Bone marrow (tissue), 2 donors: ENCODE measurements around the gene PLAU.

Experiments used
- DNase-seq, 2 donors: peaks; one replicate each; lab custom pipeline; 2025; lab: John Stamatoyannopoulos, UW

PLAU gene

GRCh38 chr10:73910764-73911552 lies at the start of gene PLAU:
TSS of gene PLAU (plus strand) at chr10:73911132. CDS start at chr10:73911556, 424 bp downstream.
- DNase-seq: peak; percentile 50 to 68

GRCh38 chr10:73862011-73862410 lies 48.9 kb upstream of the PLAU start:
- no peak for DNase-seq

DNA sequence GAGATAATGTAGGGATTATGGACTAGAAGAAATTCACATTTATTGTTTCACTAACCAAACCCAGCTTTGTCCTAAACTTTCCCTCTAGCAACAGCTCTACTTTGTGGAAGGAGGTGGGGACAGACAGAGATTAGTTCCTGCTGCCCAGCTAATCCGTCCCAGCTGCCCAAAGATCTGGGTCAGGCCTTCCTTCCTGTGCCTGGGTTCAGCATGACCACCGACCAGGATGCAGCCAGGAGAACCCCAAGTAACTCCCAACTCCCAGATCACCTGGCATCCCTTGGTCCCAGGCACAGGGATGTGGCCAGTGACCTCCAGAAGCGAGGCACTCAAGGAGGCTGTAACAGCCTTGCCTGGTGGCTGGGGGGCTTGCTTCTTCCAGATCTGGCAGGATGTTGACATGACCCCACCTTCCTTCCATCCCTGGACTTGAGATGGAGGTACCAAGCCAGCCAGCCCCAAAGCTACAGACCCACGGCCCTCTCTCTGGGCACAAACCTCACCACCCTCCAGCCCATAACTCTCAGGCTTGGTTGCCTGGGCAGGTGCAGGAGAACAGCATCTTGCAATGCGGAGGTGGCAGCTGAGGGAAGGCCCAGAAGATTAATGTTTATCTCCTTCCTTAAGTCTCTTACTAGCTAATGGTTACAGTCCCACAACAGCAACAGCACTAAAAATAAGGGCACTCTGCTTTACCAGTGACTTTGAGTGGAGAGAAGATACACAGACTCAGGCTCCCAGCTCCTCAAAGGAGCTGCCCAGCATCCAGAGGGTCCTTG lies 47.7 kb upstream of the PLAU start:
- DNase-seq: no peak

DNA sequence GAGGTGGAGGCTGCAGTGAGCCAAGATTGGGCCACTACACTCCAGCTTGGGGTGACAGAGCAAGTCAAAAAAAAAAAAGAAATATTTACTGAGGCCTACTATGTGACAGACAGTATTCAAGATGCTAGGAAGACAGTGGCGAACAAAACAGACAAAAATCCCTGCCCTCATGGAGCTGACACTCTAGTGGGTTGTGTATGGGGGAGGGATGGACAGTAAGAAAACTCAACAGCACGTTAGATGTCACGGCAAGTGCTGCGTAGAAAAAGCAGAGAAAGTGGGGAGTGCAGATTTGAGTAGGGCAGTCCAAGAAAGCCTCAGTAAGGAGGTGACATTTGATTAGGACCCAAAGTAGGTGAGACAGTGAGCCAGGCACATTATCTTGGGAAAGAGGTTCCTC lies 46.7 kb upstream of the PLAU start:
- no peak for DNase-seq

GRCh38 chr10:73865107-73865458 lies 45.8 kb upstream of the PLAU start:
- no peak for DNase-seq

GRCh38 chr10:73865459-73866442 lies 45.2 kb upstream of the PLAU start:
- DNase-seq: peak; percentile 24 to 76

DNA sequence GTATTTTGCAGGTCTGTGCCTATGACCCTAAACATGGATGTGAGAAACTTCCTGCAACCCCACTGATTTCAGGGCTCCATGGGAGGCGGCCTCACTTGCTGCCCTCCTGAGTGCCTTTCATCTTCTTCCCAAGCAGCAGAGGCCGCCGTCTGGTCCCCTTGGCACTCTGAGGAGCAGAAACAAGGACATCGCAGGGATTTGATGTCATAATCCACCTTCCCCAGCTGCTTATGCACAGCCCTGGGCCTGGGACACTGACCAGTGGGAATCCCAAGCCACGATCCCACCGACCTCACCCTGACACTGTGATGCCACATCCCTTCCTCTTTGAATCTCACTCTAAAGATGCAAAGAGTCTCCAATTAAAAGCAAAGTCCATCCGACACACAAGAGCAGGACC lies 44.3 kb upstream of the PLAU start:
- DNase-seq: no peak

GRCh38 chr10:73867126-73867807 lies 43.7 kb upstream of the PLAU start:
- DNase-seq: no peak

GRCh38 chr10:73867871-73868631 lies 42.9 kb upstream of the PLAU start:
- DNase-seq: no peak

DNA sequence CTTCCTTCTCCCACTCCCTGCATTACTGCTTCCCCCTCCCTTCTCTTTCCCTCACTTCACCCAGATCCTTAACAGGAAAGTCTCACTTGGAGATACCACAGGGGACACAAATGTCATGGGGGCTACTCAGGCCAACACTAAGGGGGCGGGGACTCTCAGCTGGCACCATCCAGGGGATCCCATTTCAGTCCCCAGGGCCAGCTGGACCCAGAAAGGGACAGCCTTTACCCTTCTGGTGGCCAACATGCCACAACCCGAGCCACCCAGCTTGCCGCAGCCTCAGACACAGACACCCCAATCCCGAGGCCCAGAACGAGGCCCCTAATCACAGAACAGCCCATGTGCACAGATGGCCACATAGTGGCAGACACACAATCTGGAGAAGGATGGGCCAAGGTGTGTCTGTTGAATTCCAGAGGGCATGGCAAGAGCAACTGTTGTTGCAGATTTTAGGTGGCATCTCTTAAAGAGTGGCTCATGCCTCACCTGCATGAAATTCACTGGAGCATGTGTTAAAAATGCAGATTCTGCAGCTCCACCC lies 42.2 kb upstream of the PLAU start:
- DNase-seq: no peak

- DNase-seq: no peak
Measured at GRCh38 chr10:73871295-73872189, 39.4 kb upstream of the PLAU start.

DNA sequence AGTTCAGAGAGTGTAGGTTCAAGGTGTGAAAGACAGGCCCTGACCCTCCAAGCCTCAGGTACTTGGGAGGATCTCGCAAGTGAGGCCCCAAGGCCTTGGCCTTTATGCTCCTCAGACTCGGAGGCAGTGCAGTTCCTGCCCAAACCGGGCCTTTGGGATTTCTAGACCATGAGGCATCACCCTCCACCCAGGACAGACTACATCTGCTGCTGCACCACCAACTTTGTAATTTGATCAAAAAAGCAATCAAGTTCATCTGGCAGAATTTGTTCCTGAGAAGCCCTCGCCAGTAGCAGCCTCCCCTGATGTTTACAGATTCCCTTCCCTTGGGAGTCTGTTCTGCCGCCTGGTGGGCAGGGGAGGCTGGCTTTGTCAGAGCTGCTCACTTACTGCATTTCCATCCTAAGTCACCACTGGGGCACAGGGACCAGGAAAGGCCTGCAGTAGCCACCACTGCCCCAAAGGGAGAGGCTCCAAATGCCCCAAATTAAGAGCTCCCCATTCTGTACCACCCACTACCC lies 38.7 kb upstream of the PLAU start:
- no peak for DNase-seq

DNA sequence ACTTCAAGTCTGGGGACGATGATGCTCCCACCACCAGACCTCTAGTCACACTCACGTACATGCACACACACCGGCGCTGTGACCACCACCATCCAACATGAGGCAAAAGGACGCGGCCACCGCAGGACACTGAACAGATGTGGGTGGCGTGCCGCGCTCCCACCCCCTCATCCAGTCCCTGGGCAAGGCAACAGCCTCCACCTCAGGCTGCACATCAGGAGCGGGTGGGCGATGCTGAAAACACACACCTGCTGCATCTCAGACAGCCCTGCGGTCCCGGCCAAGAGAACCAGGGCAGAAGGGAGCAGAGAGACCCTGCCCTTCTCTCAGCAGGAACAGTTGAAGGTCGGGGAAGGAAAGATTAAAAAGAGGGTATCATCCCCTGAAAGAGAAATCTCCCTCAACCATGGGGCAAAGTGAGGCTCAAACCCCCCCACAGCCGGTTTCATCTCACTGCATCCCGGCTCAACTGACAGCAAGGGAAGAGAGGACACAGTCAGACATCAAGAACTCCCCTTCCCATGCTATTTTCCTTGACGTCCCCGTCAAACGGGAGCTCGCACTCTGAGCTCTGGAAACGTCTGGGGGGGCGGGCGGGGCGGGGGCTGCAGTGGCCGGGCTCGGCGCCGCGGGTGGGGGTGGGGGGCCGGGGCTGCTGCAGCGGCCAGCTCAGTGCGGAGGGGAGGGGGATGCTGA lies 37.6 kb upstream of the PLAU start:
- DNase-seq: no peak

- DNase-seq: no peak
Measured at GRCh38 chr10:73873838-73874215, 37.1 kb upstream of the PLAU start.

GRCh38 chr10:73874267-73875138 lies 36.4 kb upstream of the PLAU start, which contains the start of gene CAMK2G:
TSS of gene CAMK2G (minus strand) at chr10:73874555. CDS start at chr10:73874461, 94 bp downstream.
- peak; percentile 74 to 83 for DNase-seq

- DNase-seq: peak in 1 of 2 donors; percentile 57
Measured at GRCh38 chr10:73875139-73875475, 35.8 kb upstream of the PLAU start.

DNA sequence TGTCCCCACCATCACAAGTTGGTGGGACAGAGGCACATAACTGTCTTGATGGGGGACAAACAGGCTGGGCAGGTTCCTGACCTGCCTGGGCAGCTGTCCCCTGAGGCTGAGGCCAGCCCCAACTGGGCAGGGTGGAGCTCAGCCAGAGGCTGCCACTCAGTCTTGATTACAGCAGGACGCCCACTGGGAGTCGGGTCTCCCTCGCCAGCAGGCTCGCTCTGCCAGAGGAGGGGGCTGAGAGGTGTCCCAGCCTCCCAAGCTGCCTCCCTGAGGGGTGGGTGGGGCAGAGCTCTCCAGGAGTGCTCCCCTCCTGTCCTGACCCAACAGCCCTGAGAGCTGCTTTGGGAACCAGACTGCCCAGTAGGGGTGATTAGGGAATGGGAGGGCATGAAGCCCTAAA lies 34.8 kb upstream of the PLAU start:
- no peak for DNase-seq

GRCh38 chr10:73876566-73876965 lies 34.4 kb upstream of the PLAU start:
- DNase-seq: no peak
